DMS114 treated with DMSO at 0.1 percent for 48 hours (cell line): ENCODE results near the gene MRPS6.
A peak's percentile ranks its signal among the peaks of the same experiment; 100 is the strongest.

ENCODE experiments used
- DNase-seq: peaks from one replicate; lab custom pipeline; 2025; ENCODE audit not compliant: unreplicated experiment; lab: John Stamatoyannopoulos, UW

MRPS6 gene

GRCh38 chr21:34073032-34073748, at the start of gene MRPS6, which contains the start of gene SLC5A3:
MRPS6 (plus strand) TSS chr21:34073578; CDS start chr21:34073701, 123 bp downstream.
SLC5A3 (plus strand) TSS chr21:34073578; CDS start chr21:34095199, 21,621 bp downstream.
- DNase-seq = peak; percentile 26

- no peak for DNase-seq
Observed at GRCh38 chr21:34023691-34024373, 49.5 kb upstream of the MRPS6 start.

- no peak for DNase-seq
Observed at GRCh38 chr21:34024374-34024693, 49.0 kb upstream of the MRPS6 start.

- no peak for DNase-seq
Observed at GRCh38 chr21:34027721-34028461, 45.5 kb upstream of the MRPS6 start.

- no peak for DNase-seq
Observed at GRCh38 chr21:34029743-34030528, 43.4 kb upstream of the MRPS6 start.

- no peak for DNase-seq
Observed at GRCh38 chr21:34031835-34032370, 41.5 kb upstream of the MRPS6 start.

GRCh38 chr21:34034369-34035014, 38.9 kb upstream of the MRPS6 start:
- no peak for DNase-seq

- DNase-seq = no peak
Observed at GRCh38 chr21:34035619-34036354, 37.6 kb upstream of the MRPS6 start.

GRCh38 chr21:34037009-34037795, 36.2 kb upstream of the MRPS6 start:
- DNase-seq = no peak

GRCh38 chr21:34039678-34040382, 33.5 kb upstream of the MRPS6 start:
- no peak for DNase-seq

- DNase-seq = no peak
Observed at GRCh38 chr21:34042735-34043134, 30.6 kb upstream of the MRPS6 start.

- DNase-seq = no peak
Observed at GRCh38 chr21:34043333-34043732, 30.0 kb upstream of the MRPS6 start.

- no peak for DNase-seq
Observed at GRCh38 chr21:34046917-34047316, 26.5 kb upstream of the MRPS6 start.

GRCh38 chr21:34047835-34048234, 25.5 kb upstream of the MRPS6 start:
- no peak for DNase-seq

- DNase-seq = no peak
Observed at GRCh38 chr21:34052171-34052570, 21.2 kb upstream of the MRPS6 start.

GRCh38 chr21:34054259-34054658, 19.1 kb upstream of the MRPS6 start:
- DNase-seq = no peak

GRCh38 chr21:34055615-34056014, 17.8 kb upstream of the MRPS6 start:
- DNase-seq = no peak

- no peak for DNase-seq
Observed at GRCh38 chr21:34061983-34062382, 11.4 kb upstream of the MRPS6 start.
